Pancreas (tissue), 10 donors: Measurements from ENCODE around the gene TFR2. TPM values are rescaled to one million over a fixed set of nuclear protein-coding genes. Genes with fewer than 3 reads are reported as not detected.
A peak's percentile ranks its signal among the peaks of the same experiment; 100 is the strongest.

Source experiments
- ATAC-seq, 4 donors: fragments of 200-7000 bp; cut with Tn5 transposase; one replicate each; pipeline versions ENCODE4 v1.8.0 to v1.9.1; 2020; ENCODE audit warnings: mild to moderate bottlenecking in 4 of 4, moderate library complexity in 4 of 4
- DNase-seq, 6 donors: peaks; one replicate each; pipeline ENCODE4 v3.0.0-alpha.2; 2020
- FAIRE-seq: peaks from 2 replicates; lab custom pipeline; 2012; peaks lifted over from hg19 to GRCh38; lab: Jason Lieb, UNC
- H3K27ac ChIP-seq, 4 donors: fragments of 200-600 bp; sonication (generic); 1 replicate in 3 of 4; 2 replicates in 1 of 4; pipeline versions ENCODE4 v1.5.0 to v1.8.0; 2020
- H3K27me3 ChIP-seq, 4 donors: fragments of 200-600 bp; one replicate each; pipeline ENCODE4 v1.8.0; 2021
- H3K36me3 ChIP-seq, 3 donors: fragments of 200-600 bp; sonication (generic) in 1 of 3; one replicate each; pipeline versions ENCODE4 v1.5.0 to v1.8.0; 2020 to 2021
- H3K4me1 ChIP-seq, 3 donors: fragments of 200-600 bp; one replicate each; pipeline ENCODE4 v1.8.0; 2021
- H3K4me3 ChIP-seq, 4 donors: fragments of 200-600 bp; sonication (generic) in 2 of 4; one replicate each; pipeline versions ENCODE4 v1.5.0 to v1.8.0; 2020 to 2021
- H3K9me3 ChIP-seq, 4 donors: fragments of 200-600 bp; one replicate each; pipeline ENCODE4 v1.8.0; 2021
- CTCF ChIP-seq, 4 donors: fragments of 200-600 bp; sonication (generic) in 3 of 4; IDR thresholded peaks; one replicate each; pipeline versions ENCODE4 v1.5.0 to v1.8.0; 2021; ENCODE audit warnings: antibody characterized with exemption in 4 of 4
- WGBS, 2 donors: extraction: QIAGEN DNeasy Blood & Tissue Kit; methylation state at CpG; one replicate each; pipeline ENCODE4 v1.1.7; 2013; 5-methylcytosine and 5-hydroxymethylcytosine counted together
- intact Hi-C, 3 donors: fragments of 100-400 bp; cut with DNase I; formaldehyde crosslinking; loops; one replicate each; pipeline versions ENCODE4 v1.11.1 to v1.14.2; 2022
- polyA plus RNA-seq, 2 donors: library from polyadenylated mRNA; stranded (reverse); fragments of 200-250 nt; gene quantifications; one replicate each; pipeline ENCODE4 v1.2.3, GENCODE V29; 2013
- total RNA-seq, 6 donors: library from RNA; stranded (reverse); fragmentation: NEBNext Ultra II Directional in 4 of 6; extraction: Animal tissue kit (Norgen Biotek cat#: 25700) in 4 of 6; gene quantifications; one replicate each; pipeline versions ENCODE4 v1.2.1 to v1.2.4, GENCODE V29; 2021 to 2023
- donor health status: healthy with polysubstance abuse.
- donor health status: DM: no; HTN: no; CAD: no; lungs with moderate emphysema.
- donor health status: DM: no; HTN: no; CAD: no.
- donor health status: control.
- donor health status: control.
- donor health status: Bipolar disorder and iron deficiency.
- donor health status: DM: yes; HTN: yes; CAD: no.
- donor health status: DM: no; HTN: no; CAD: no.
- donor health status: DM: no; HTN: no; CAD: no.
- donor health status: DM: yes; HTN: yes; CAD: no.

The TFR2 gene
- total and polyA plus RNA-seq, 8 donors = 0.28 to 1.2 (median 1.0) TPM

- Histone ChIP-seq H3K4me1 (no peaks in the 10 kb centered on the region), H3K4me3 (no peak overlapping the region), H3K36me3 (no peaks in the 10 kb centered on the region), H3K9me3 (no peaks in the 10 kb centered on the region), H3K27me3 (peaks cover 0 to 13% (median 2%) of the 10 kb centered on the region in 4 donors), H3K27ac (no peak overlapping the region)
- no peak for FAIRE-seq
- DNase-seq = no peak
- intact Hi-C loops = no loop called here
- no peak for ATAC-seq
- WGBS, 2 donors = 47 to 56% methylated on average over 16 to 25 of the region's 25 CpGs
- no peak for TF ChIP-seq CTCF (IDR thresholded peaks at IDR 0.05)
Measured at GRCh38 chr7:100654908-100655831, 13.8 kb upstream of the TFR2 start.

DNA sequence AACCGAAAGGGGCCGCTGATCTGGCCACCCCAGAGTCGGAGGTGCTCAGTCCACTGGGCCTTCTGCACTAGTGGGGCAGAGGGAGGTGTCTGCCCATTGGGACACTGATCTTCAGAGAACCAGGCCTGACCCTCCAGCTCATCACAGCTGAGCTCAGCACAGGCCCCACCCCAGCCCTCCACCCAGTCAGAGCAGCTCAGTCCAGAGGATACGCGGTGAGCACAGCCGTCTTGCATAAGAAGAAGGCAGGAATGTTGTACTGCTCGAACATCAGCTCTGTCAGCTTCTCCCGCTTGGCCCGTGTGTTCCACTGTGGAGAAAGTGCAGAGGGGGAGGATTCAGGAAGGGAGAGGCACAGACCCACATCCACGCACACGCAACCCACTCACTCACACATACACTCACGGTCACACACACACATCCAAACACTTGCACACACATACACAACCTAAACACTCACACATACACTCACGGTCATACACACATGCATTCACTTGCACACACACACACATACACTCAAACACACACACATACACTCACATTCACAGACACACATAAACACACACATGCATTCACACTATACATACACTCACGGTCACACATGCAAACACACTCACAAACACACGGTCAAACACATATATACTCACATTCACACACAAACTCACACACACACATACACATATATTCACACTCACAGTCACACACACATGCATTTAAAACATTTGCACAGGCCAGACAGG, 8.6 kb upstream of the TFR2 start:
- DNase-seq (no peak), ATAC-seq (no peak), FAIRE-seq (no peak)
- peaks cover 0 to under 1% (median 0%) of the 10 kb centered on the region in 4 donors for H3K27me3 ChIP-seq
- H3K36me3 ChIP-seq = no peaks in the 10 kb centered on the region
- H3K27ac ChIP-seq = no peak overlapping the region
- no peaks in the 10 kb centered on the region for H3K4me1 ChIP-seq
- TF ChIP-seq CTCF (IDR thresholded peaks at IDR 0.05) = no peak
- 74 to 79% methylated on average over 15 of the region's 15 CpGs for WGBS, 2 donors
- intact Hi-C loops = no loop called here
- no peak overlapping the region for H3K4me3 ChIP-seq
- no peaks in the 10 kb centered on the region for H3K9me3 ChIP-seq

- Histone ChIP-seq H3K27me3 (no peaks in the 10 kb centered on the region), H3K27ac (no peak overlapping the region), H3K4me3 (no peak overlapping the region), H3K9me3 (no peaks in the 10 kb centered on the region), H3K36me3 (no peaks in the 10 kb centered on the region), H3K4me1 (peaks cover 0 to 3% (median 0%) of the 10 kb centered on the region in 3 donors)
- ATAC-seq (peak in 2 of 4 donors; percentile 29 to 40), FAIRE-seq (no peak), DNase-seq (no peak)
- no peak for TF ChIP-seq CTCF (IDR thresholded peaks at IDR 0.05)
- WGBS, 2 donors = 78 to 80% methylated on average over 11 of the region's 11 CpGs
- intact Hi-C loops = no loop called here
Measured at GRCh38 chr7:100642534-100642907, 1.2 kb upstream of the TFR2 start.

- DNase-seq (no peak), ATAC-seq (peak in 1 of 4 donors; percentile 15), FAIRE-seq (no peak)
- no peak for TF ChIP-seq CTCF (IDR thresholded peaks at IDR 0.05)
- peaks cover 0 to 3% (median 0%) of the 10 kb centered on the region in 3 donors for H3K4me1 ChIP-seq
- H3K36me3 ChIP-seq = no peaks in the 10 kb centered on the region
- H3K4me3 ChIP-seq = no peak overlapping the region
- no peaks in the 10 kb centered on the region for H3K27me3 ChIP-seq
- intact Hi-C loops = no loop called here
- no peak overlapping the region for H3K27ac ChIP-seq
- no peaks in the 10 kb centered on the region for H3K9me3 ChIP-seq
- WGBS, 2 donors = 80 to 83% methylated on average over 10 of the region's 10 CpGs
Measured at GRCh38 chr7:100641860-100642533, 645 bp upstream of the TFR2 start.
